HG03565 (cell line): ENCODE results near the gene RAB31.

ENCODE experiments used
- ATAC-seq: cut with Tn5 transposase; IDR thresholded peaks from one replicate; pipeline ENCODE4 v1.9.1; 2021; ENCODE audit warnings: mild to moderate bottlenecking, moderate library complexity; ENCODE audit not compliant: unreplicated experiment

RAB31 gene

DNA sequence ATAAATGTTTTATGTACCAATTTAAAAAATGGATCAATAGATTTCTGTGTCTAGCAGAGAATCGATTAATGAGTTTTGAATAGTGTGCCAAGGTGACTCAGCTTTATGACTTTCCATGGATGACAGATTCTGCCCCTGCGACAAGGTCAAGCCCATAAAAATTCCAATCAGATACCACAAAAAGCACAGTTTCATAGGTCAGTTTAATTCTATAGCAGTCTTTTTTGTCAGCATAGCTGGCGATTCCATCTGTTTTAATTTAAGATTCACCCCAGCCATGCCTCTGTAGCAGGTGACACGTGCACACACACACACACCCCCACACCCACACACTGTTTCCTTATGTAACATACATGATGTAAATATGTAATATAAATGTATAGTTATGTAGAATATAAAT is 28.9 kb downstream of the RAB31 start:
- ATAC-seq = no peak

DNA sequence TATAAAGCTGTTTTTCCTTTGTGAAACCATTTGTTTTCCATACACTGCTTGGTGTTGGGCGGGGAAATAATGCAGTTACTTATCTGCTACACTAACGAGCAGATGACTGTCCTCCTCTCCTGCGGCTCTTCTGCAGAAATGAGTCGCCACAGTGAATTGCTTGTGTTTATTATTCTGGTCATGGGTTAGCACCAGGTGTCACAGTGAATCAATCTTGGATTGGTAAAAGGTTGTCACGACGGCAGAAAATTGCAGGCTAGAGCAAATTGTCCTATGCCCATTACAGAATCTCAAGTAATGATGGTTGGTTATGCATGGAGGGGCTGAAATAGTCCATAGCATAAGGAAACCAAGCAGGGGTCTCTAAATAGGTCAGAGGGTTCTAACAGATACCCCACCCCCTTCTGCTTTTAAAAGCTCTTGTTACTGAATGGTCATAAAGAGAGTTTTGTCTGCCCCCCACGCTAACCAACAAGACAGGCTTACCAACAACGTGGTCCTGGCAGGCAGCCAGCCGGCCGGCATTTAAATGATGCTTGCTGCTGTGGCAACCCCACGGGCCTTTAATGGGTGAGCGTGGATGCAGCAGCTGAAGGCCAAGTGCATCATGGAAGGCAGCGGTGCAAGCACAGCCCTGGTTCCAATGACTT is 29.5 kb downstream of the RAB31 start:
- ATAC-seq = no peak

DNA sequence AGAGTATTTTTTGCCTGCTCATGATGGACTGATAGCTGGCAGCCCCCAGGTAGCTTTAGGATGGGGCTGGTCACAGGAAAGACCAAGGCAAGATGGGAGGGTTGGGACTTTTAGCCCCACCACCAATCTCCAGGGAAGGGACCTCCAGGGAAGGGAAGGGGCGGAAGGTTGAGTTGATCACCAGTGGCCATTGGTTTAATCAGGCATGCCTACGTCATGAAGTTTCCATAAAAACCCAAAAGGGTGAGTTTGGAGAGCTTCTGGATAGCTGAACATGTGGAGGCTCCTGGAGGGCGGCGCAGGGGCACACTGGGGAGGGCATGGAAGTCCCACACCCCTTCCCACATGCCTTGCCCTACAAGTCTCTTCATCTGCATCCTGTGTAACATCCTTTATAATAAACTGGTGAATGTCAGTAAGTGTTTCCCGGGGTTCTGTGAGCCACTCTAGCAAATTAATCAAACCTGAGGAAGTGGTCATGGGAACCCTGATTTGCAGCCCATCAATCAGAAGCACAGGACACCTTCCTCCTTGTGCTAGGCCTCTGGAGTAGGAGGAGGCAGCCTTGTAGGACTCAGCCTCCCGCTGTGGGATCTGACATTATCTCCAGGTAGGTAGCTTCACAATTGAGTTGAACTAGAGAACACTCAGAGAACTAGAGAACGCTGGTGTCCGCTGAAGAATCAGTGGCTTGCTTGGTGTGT is 30.3 kb downstream of the RAB31 start:
- ATAC-seq = no peak

DNA sequence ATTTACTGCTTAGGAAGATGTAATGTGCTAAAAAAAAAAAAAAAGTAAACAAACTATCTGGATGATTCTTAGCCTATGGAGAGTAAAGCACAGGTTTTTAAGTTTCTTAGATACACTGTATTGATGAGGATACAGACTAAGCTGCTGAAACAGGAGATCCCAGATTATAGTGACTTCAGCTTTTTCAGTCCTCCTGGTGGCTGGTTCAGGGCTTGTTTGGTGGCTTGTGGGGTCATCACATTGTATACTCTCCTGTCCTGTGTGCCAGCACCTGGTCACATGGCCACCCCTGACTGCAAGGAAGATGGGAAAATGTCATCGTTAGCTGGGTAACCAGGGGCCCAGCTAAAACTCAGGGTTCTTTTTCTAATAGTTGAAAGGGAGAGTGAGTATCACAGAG is 31.4 kb downstream of the RAB31 start:
- ATAC-seq = no peak

DNA sequence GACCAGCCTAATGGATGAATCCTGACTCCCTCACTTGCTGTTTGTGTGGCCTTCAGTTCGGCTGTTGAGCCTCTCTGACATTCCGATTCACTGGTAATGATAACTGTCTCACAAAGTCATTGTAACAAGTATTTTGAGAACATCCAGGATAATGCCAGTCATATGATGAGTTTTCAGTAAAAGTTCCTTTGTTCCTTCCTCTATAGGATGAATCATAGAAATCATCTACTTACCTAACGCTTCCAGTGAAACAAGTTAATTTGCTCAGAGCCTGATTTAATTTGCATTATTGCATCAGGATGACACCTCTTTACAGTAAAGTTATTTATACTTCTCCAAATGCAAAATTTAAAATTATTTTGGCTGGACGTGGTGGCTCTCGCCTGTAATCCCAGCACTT is 32.0 kb downstream of the RAB31 start:
- ATAC-seq = no peak

DNA sequence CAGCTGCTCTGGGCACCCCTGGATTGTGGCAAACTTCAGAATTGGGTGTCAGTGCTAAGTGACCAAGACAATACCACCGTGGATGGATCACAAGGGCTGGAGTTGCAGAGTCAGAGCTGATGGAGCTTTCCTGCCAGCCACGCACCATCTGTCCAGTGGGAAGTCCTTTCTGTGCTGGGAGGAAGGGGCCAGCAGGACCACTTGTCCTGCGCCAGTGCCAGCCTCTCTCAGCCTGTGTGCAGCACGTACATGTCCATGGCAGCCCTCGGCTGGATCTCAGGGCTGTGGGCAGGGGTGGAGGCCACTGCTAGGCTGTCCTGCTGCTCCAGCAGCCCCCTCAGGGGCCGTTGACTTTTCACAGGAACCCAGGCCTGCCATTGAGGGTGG is 33.3 kb downstream of the RAB31 start:
- ATAC-seq = no peak

DNA sequence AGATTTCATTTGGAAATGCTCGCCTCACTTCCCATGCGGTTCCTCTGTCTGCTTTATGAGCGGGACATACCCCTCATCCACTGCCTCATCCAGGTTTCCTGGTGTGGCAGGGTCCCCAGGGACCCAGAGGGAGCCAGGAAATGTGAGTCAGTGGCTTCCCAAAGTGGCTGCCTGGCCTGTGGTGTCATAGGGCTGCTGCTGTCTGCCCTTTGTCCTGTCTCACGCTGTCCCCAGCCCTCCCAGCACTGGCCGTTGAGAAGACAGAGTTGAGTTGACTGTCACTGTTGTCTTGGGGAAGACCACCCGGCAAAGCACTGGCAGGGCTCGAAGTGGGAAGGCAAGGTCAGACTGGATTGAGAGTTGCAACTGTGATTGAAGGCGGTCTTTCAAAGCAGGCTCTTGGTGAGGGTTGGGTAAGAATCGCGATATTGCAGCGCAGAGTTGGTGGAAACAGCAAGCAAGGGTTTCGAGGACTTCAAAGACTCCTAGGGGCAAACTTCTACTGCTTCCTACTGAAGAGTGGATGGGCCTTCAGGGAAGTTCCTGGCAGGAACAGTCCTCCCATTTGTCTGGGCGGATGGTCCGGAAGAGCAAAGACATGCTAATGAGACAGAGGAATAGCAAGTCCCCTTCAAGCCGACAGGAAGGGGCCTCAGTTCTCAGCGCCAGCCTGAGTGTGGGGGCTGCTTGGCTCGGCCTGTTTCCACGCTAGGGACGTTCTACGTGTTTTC is 33.9 kb downstream of the RAB31 start:
- ATAC-seq = no peak

DNA sequence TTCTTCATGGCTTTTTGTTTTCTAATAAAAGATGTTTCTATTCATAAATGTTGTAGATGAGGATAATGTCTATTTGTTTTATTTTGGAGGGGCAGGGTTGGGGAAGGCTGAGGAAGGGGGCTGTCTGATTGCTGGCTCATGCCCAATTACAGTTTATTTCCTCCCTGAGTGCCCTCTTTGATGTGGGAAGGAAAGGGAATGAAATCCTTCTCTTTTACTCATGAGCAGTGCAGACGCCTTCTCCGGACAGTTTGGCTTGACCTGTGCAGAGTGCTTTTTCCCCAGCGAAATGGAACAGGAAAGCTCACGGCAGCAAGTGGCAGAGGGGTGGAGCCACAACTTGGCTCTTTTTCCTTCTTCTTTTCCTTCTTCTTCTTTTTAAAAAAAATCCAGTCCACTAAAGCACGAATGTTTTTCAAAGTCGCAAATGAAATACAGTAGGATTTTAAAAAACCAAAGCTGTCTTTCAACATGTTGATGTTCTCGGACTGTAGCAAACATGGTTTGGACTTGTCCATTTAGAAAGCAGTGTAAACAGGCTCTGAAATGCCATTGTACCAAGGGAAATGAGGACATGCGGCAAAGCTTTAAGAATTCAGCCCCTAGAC is 34.5 kb downstream of the RAB31 start:
- no peak for ATAC-seq

DNA sequence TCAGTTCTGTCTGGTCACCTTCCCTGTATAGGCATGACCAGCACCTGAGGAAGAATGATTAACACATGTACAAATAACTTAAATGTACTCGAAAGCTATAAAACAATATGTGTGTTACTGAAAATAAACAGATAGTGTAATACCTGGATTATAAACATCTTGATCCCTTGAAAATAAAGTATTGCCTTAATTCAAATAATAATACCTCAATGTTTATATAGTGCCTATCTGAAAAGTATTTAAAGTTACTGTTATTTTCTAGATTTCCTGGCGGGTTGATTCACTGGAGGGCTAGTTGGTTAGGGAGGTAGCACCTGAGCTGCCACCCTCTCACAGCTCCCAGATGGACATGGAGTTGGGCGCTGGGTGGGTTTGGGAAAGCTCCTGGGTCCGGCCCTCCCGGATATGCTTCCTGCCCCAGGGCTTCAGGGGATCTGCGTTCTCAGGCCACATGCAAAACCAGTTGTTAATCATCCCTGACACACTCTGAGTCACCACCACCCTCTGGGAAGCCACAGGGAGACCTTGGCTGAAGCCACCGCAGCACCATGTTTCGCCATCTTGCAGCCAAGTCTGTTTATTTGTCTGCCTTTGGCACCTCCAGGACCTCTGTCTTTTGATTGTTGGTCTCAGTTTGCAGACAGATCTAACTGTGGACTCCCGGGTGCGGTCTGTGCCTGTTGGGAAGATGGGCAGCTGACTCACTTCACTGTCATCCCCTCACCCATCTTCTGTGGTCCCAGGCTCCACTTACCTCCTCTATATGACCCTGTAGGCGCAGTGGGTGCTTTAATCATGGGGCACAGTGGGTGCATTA is 35.3 kb downstream of the RAB31 start:
- ATAC-seq = no peak

DNA sequence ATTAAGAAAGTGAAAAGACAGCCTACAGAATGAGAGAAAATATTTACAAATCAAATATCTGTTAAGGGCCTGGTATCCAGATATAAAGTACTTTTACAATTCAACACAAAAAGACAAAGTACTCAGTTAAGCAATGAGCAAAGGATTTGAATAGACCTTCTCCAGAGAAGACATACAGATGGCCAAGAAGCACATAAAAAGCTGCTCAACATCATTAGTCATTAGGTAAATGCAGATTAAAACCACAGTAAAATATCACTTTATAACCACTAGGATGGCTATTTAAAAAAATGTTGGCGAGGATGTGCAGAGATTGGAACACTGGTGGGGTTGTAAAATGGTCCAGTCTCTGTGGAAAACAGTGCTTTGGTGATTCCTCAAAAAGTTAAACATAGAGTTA is 38.9 kb downstream of the RAB31 start:
- no peak for ATAC-seq

DNA sequence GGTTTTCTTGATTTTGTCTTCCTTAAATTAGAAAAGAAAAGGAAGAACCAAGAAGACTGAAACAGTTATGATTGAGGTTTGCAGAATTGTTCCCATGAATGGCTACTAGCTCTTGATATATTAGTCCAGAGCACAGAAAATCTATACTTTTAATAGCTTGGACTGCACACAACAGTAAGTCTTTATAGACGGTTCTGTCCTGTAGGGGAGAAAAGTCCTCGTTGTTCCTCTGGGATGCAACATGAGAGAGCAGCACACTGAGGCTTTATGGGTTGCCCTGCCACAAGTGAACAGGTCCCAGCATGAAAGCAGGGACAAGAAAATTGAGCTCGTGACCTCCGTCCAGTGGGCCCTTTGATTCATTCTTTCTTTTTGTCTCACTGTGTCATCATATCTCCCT is 41.5 kb downstream of the RAB31 start:
- ATAC-seq = no peak

DNA sequence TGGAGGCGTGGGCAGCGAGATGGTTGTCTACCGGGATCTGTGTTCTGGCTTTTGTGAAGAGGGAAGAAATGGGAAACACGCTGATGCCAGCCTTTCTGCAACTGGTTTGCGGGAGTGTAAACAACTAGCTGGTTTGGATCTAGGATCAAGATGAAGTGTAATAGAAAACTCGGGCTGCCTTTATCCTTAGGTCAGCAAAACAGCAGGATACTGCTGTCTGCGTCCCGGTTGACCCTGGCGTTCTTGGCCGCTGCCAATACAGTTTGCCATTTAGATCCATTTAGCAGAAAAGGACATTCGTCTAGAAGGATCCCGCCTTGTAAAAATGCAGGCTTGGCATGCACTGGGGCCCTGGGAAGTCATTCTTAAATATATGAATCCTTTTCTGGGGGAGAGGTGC is 42.0 kb downstream of the RAB31 start:
- no peak for ATAC-seq

DNA sequence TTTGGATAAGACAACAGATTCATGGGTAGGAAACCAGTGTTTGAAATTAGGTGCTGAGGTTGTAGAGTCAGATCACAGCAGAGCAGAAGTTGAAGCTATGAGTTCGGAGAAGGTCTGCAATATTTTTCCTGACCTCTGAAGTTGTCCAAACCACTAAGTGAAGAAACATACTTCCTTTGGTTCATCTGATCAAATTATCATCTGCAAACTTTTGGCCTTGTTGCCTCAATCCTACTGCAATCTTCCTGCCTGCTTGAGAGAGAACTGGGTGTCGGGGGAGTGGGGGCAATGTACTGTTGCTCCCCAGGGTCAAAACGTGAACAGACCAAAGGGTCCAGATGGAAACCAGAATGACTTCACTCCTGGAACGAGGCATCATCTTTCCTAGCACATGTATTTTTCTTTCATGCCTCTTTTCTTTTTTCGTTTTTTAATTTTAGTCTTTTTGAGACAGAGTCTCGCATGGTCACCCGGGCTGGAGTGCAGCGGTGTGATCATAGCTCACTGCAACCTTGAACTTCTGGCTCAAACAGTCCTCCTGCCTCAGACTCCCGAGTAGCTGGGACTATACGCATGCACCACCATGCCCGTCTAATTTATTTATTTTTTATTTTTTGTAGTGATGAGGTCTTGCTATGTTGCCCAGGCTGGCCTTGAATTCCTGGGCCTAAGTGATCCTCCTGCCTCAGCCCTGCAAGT is 42.7 kb downstream of the RAB31 start:
- no peak for ATAC-seq

DNA sequence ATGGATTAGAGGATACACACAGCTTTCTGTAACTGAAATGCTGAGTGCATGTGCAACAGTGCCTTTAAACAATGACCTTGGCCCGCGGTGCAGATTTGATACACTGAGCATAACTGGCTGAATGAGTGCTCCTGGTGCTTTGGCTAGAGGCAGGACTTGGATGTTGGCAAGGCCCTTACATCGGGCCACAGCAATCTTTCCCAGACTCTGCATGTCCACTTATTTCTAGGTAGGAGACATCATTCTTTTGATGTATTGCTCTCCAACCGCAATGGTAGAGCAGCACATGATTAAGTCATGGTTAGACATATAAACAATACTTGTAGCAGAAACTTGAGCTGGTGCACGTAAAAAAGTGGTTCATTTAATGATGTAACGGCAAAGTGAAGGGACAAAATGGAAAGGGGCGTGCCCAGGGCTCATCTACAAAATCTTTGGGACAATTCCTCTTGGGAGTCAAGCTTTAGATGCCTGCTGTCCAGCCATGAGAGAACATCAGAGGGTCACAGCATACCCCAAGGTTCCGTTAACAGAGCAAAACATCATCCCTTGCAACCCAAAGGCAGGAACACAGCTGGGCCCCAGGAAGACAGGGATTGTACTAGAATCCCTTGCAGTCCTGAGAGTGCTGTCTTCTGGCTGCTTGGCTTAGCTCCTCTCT is 43.4 kb downstream of the RAB31 start:
- ATAC-seq = no peak

DNA sequence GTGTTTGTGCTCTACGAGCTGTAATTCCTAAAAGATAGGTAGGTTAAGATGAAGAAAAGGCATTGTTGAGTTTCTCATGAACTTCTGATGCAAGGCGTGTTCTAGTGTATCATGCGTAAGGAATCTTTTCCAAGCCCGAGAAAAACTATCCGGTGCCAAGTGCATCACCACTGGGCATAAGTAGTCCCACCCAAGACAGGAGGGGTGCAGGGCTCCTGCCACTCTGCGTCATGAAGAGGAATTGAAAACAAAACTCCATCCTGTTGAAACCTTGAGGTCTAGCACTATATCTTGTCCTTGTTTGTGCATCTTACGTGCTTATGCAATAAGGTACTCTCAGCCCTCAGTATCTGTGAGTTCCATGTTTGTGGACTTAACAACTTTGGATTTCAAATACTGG is 45.7 kb downstream of the RAB31 start:
- no peak for ATAC-seq

DNA sequence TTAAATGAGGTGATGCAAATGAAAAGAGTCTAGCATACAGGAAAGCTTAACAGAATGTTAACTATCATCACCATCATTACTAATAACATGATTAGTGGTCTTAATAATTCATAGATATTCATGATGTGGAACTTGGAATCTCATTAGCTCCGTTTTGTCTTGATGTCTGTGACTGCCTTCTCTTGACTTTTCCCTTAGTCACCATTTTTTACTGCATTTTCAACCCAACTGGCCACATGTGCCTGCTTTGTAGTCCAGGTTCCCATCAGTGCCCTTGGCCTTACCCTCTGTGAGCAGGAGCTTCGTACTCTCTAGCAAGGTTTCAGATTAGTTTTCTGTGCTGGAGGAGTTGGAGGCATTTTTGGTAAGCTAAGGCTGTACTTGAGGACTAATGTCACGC is 47.0 kb downstream of the RAB31 start:
- ATAC-seq = no peak

DNA sequence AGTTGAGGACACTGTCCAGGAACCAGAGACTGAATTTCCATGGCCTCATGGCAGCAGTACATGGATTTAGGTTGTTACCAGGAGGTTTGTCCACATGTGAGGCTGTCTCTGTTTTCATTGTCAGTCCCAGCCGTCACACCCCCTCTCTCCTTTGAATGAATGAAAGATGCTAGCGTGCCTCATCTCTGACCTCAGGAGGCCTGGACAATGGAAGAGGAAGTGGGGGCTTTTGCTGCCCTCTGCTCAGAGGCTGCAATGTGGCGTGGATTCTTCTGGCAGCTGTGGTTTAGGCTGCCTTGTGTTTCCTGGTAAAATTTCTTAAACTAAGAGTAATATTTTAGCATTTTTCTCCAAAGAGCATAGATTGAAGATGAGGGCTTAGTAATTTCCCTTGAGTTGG is 47.5 kb downstream of the RAB31 start:
- ATAC-seq = no peak

DNA sequence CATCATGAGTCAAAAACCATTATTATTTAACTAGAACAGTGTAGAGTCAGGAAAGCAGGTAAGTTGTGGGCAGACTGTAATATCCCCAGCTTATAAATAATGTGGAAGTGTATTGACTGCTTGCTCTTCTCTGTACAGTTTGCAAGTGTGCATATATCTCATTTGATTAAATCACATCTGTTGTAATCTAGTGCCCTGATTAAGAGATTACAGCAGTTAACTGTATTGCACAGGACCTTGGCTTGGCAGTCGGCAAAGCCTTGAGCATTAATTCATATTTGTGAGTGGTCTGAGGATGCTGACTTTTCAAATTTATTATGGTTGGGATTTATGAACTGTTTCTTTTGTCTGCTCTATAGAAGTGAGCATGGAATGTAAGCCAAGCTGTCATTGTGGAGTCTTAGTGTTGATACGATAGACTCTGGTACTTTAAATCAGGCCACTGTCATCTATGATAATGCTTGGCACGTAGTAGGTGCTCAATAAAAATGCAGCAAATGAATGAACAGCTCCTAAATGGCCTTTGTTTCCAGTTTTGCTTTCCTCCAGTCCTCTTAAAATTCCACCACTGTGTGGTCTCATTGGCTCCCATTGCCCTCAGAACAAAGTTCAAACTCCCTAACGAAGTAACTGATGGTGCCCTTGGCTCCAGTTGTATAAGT is 48.3 kb downstream of the RAB31 start:
- no peak for ATAC-seq

DNA sequence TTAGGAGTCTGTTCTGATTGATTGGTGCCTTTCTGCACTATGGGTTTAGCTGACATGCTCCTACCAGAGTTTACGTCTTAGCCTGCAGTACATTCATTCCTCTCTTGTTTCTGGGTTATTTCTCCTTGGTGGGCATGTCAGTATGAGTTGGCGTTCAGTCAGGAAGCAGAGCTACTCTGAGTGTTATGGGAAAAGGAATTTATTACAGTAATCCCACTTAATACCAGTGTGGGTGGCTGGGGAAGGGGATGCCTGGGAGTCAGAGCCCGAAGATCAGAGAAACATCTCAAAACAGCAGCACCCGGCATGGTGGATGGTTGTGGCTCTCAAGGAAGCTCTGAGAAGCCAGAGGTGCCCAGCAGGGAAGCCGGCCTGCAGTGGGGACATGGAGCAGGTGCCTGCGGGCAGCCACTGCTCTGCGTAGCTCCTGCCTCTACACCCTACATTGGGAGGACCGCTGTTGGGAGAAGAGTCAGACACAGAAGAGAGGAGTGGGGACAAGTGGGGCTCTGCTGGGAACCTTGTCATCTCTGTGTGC is 48.9 kb downstream of the RAB31 start:
- no peak for ATAC-seq
